Natural killer cell (primary cell): ENCODE data around the gene TNIK. TPM values are rescaled to one million over a fixed set of nuclear protein-coding genes. Genes with fewer than 3 reads are reported as not detected.

Experiments used
- ATAC-seq, 3 donors: fragments of 150-1000 bp in 2 of 3; fragments of 200-7000 bp in 1 of 3; cut with Tn5 transposase; 1 replicate in 1 of 3; 2 replicates in 2 of 3; pipeline ENCODE4 v1.10.0; 2021; ENCODE audit warnings: mild to moderate bottlenecking in 2 of 3, moderate library complexity in 2 of 3
- DNase-seq, 2 donors: peaks; one replicate each; pipeline versions ENCODE4 v3.0.0 to v3.0.0-alpha.2; 2013 to 2021; ENCODE audit warnings: mixed read lengths in 1 of 2
- H3K27ac ChIP-seq: one replicate; pipeline ENCODE4 v1.5.1; 2013; ENCODE audit warnings: mild to moderate bottlenecking, low read length
- H3K27me3 ChIP-seq: one replicate; pipeline ENCODE4 v1.6.1; 2013; ENCODE audit warnings: low read length; ENCODE audit not compliant: control insufficient read depth, insufficient read depth
- H3K36me3 ChIP-seq: one replicate; pipeline ENCODE4 v1.6.1; 2013; ENCODE audit warnings: low read length; ENCODE audit not compliant: control insufficient read depth, insufficient read depth
- H3K4me1 ChIP-seq: one replicate; pipeline ENCODE4 v1.6.1; 2013; ENCODE audit warnings: low read length; ENCODE audit not compliant: control insufficient read depth, insufficient read depth
- H3K4me3 ChIP-seq: one replicate; pipeline ENCODE4 v1.5.1; 2013; ENCODE audit warnings: low read length
- H3K9me3 ChIP-seq: one replicate; pipeline ENCODE4 v1.6.1; 2013; ENCODE audit warnings: low read length; ENCODE audit not compliant: control insufficient read depth, insufficient read depth
- H3K27ac Mint-ChIP-seq, 2 donors: one replicate each; pipeline ENCODE4 v1.8.0; 2022; ENCODE audit warnings: mild to moderate bottlenecking in 2 of 2, mixed read lengths in 2 of 2, moderate library complexity in 1 of 2
- H3K27me3 Mint-ChIP-seq, 2 donors: one replicate each; pipeline ENCODE4 v1.8.0; 2022; ENCODE audit warnings: low read depth in 2 of 2, mixed read lengths in 2 of 2
- H3K36me3 Mint-ChIP-seq: one replicate; pipeline ENCODE4 v1.8.0; 2022; ENCODE audit warnings: mixed read lengths
- H3K4me1 Mint-ChIP-seq, 2 donors: one replicate each; pipeline ENCODE4 v1.8.0; 2022; ENCODE audit warnings: mixed read lengths in 2 of 2
- H3K4me3 Mint-ChIP-seq: one replicate; pipeline ENCODE4 v1.8.0; 2022; ENCODE audit warnings: mild to moderate bottlenecking, moderate library complexity, mixed read lengths
- H3K9me3 Mint-ChIP-seq, 2 donors: one replicate each; pipeline ENCODE4 v1.8.0; 2022; ENCODE audit warnings: mixed read lengths in 2 of 2
- CTCF ChIP-seq: fragments of 200-600 bp; IDR thresholded peaks from one replicate; pipeline ENCODE4 v1.8.0; 2022; ENCODE audit warnings: antibody characterized with exemption
- WGBS: methylation state at CpG from one replicate; pipeline ENCODE4 v1.1.7; 2013; ENCODE audit warnings: missing lambda C conversion rate; ENCODE audit not compliant: insufficient coverage; 5-methylcytosine and 5-hydroxymethylcytosine counted together
- intact Hi-C: fragments of 100-400 bp; cut with micrococcal nuclease; formaldehyde crosslinking; loops from one replicate; pipeline ENCODE4 v1.14.2; 2022
- total RNA-seq, 4 donors: library from RNA; stranded (reverse); fragments of 120-200 nt in 1 of 4; gene quantifications; one replicate each; pipeline versions ENCODE4 v1.2.3 to v1.2.4, GENCODE V29; 2013 to 2022

TNIK gene
- total RNA-seq, 3 donors from 2014 or later (not counting 1 experiment from before 2014, with no cell fraction given): 93.7 to 122 (median 119) TPM

GRCh38 chr3:171321559-171322360, 138.4 kb downstream of the TNIK start:
- no peaks in the 10 kb centered on the region for H3K27me3 Mint-ChIP-seq
- Histone ChIP-seq H3K4me3 (no peak overlapping the region), H3K9me3 (no peaks in the 10 kb centered on the region), H3K27ac (no peak overlapping the region), H3K36me3 (no peaks in the 10 kb centered on the region), H3K4me1 (no peaks in the 10 kb centered on the region), H3K27me3 (no peaks in the 10 kb centered on the region)
- H3K4me1 Mint-ChIP-seq: peaks cover 29 to 34% of the 10 kb centered on the region in 2 donors
- DNase-seq (no peak), ATAC-seq (no peak)
- no peaks in the 10 kb centered on the region for H3K9me3 Mint-ChIP-seq
- H3K4me3 Mint-ChIP-seq: no peak overlapping the region
- no peaks in the 10 kb centered on the region for H3K36me3 Mint-ChIP-seq
- WGBS: 20% methylated on average over 1 of the region's 3 CpGs
- intact Hi-C loops: no loop called here
- H3K27ac Mint-ChIP-seq: no peak overlapping the region
- TF ChIP-seq CTCF: no peak

DNA sequence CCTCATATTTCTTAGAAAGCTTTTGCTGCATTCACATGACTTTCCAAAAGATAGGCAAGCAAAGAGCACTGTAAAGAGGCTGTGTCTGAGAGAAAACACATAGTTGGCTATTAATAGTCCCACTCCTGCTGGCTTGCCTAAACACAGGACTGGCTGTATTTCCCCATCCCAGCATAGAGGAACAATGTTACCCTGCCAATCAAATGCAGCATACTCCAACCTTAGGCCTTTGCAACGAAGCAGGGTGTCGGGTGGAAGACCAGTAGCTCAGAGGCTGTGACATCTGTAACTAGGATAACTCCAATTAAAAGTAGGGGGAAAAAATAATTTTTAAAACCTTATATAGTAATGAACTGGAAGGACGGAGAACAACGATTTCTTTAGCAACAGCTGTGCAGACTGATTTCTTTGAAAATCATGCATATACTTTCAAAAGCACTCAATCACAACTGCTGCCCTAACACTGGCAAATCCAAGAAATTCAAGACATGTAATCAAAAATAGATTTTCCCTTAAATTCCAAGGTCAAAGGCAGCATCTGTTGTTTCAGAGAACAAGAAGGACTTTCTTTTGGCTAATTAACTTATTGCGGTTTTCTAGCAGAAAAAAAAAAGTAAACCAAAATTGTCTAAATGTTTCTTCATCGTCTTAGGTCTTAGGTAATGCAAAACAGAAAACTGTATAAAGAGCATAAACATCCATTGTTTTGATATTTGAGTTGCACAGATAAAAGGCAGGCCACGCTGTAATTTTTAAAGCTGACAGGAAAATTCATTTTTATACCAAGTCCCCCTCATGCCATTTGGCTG, 139.3 kb downstream of the TNIK start:
- H3K27ac Mint-ChIP-seq: no peak overlapping the region
- intact Hi-C loops: no loop called here

DNA sequence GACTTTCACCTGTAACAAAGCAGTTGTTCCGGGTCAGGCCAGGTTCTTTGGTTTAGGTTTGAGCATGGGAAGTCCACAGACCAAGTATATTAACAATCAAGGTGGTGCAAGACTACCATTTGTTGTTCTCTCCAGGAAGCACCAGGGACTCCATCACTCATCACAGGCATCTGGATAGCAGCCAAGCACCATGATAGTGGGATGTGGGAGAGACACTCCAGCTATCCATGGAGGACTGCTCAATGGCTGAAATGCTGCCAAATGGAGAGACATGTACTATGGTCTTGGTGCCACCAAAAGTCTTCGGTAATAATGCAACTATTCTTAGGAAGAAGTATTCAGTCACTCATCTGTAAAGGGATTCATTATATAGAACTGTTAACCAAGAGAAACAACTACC, 143.0 kb downstream of the TNIK start:
- H3K4me1 ChIP-seq: no peaks in the 10 kb centered on the region
- no peak for DNase-seq
- no peak overlapping the region for H3K27ac ChIP-seq
- 100% methylated on average over 1 of the region's 2 CpGs for WGBS
- no peaks in the 10 kb centered on the region for H3K27me3 ChIP-seq
- Mint-ChIP-seq H3K4me3 (no peak overlapping the region), H3K4me1 (peaks cover 50 to 55% of the 10 kb centered on the region in 2 donors), H3K36me3 (no peaks in the 10 kb centered on the region), H3K27ac (no peak overlapping the region), H3K27me3 (no peaks in the 10 kb centered on the region), H3K9me3 (no peaks in the 10 kb centered on the region)
- H3K36me3 ChIP-seq: no peaks in the 10 kb centered on the region
- no peaks in the 10 kb centered on the region for H3K9me3 ChIP-seq
- intact Hi-C loops: no loop called here
- H3K4me3 ChIP-seq: no peak overlapping the region
- ATAC-seq: no peak
- no peak for TF ChIP-seq CTCF

More for the DNA sequence above, 139.3 kb downstream of the TNIK start:
- DNase-seq: no peak
- Histone ChIP-seq H3K4me3 (no peak overlapping the region), H3K4me1 (no peaks in the 10 kb centered on the region), H3K36me3 (no peaks in the 10 kb centered on the region), H3K27me3 (no peaks in the 10 kb centered on the region), H3K9me3 (no peaks in the 10 kb centered on the region), H3K27ac (no peak overlapping the region)
- WGBS: 97% methylated on average over 5 of the region's 7 CpGs
- Mint-ChIP-seq H3K36me3 (no peaks in the 10 kb centered on the region), H3K9me3 (no peaks in the 10 kb centered on the region), H3K4me1 (peaks cover 30 to 37% of the 10 kb centered on the region in 2 donors), H3K27me3 (no peaks in the 10 kb centered on the region), H3K4me3 (no peak overlapping the region)
- no peak for TF ChIP-seq CTCF
- no peak for ATAC-seq
